Epithelial cell of proximal tubule (primary cell): ENCODE measurements around the gene ZNF576. TPM values are rescaled to one million over a fixed set of nuclear protein-coding genes. Genes with fewer than 3 reads are reported as not detected.

Experiments used
- DNase-seq: peaks from one replicate; pipeline ENCODE4 v3.0.0-alpha.2; 2011; ENCODE audit warnings: low read depth
- H3K4me3 ChIP-seq: 2 replicates; pipeline ENCODE4 v1.5.1; 2011; ENCODE audit warnings: low read depth, mild to moderate bottlenecking, low read length
- CTCF ChIP-seq: conservative IDR thresholded peaks from 2 replicates; pipeline ENCODE4 v1.5.1; 2012; ENCODE audit warnings: low read depth, mild to moderate bottlenecking, low read length
- total RNA-seq: library from RNA; depleted of rRNA; stranded (reverse); fragments of >200 nt; gene quantifications from 2 replicates; pipeline ENCODE4 v1.2.3, GENCODE V29; 2015

The ZNF576 gene
- total RNA-seq, 1 donor from 2014 or later, result 6.9 TPM

- no peak overlapping the region for H3K4me3 ChIP-seq
- no peak for TF ChIP-seq CTCF
- no peak for DNase-seq
These were observed 39.8 kb downstream of the ZNF576 start for GRCh38 chr19:43636121-43636683.

GRCh38 chr19:43638214-43638994 lies 42.0 kb downstream of the ZNF576 start:
- TF ChIP-seq CTCF, result no peak
- DNase-seq, result no peak
- peak overlapping the region; percentile 56 for H3K4me3 ChIP-seq

- peak overlapping the region; percentile 56 for H3K4me3 ChIP-seq
- no peak for TF ChIP-seq CTCF
These were observed 42.7 kb downstream of the ZNF576 start for GRCh38 chr19:43638995-43639518.

GRCh38 chr19:43639519-43640423 lies 43.4 kb downstream of the ZNF576 start, which contains the start of gene CADM4:
CADM4 (minus strand) TSS chr19:43639850; CDS start chr19:43639790, 60 bp downstream.
- no peak for TF ChIP-seq CTCF
- H3K4me3 ChIP-seq, result peak within 1 kb of the TSS; percentile 57
- DNase-seq, result no peak

More at GRCh38 chr19:43638995-43639518, 42.7 kb downstream of the ZNF576 start:
- DNase-seq, result no peak

- peak overlapping the region; percentile 57 for H3K4me3 ChIP-seq
- no peak for DNase-seq
- no peak for TF ChIP-seq CTCF
These were observed 44.0 kb downstream of the ZNF576 start for GRCh38 chr19:43640424-43640757.

GRCh38 chr19:43641333-43641732 lies 44.9 kb downstream of the ZNF576 start:
- TF ChIP-seq CTCF, result no peak
- no peak for DNase-seq
- no peak overlapping the region for H3K4me3 ChIP-seq
